ENCODE measurements around the gene IL17B. TPM values are rescaled to one million over a fixed set of nuclear protein-coding genes. Genes with fewer than 3 reads are reported as not detected.

IL17B gene
- total and polyA plus RNA-seq, 2 of the 13 experiments (the other 11 are each of a cell fraction or from before 2014, with no cell fraction given), result 0.29 to 2.6 TPM

GRCh38 chr5:149357370-149358293 lies 21.5 kb downstream of the IL17B start, which contains the start of gene PCYOX1L (continued):
- TF ChIP-seq GABPA (IDR thresholded peaks at IDR 0.05; ENCODE audit: low read depth, low read length) (no peak), GABPA (CRISPR knock-in tag; IDR thresholded peaks at IDR 0.05; ENCODE audit: low read depth) (peak; percentile 32; the same call in 1 of the 2 replicates), RARA (CRISPR knock-in tag; IDR thresholded peaks at IDR 0.05) (no peak), SIN3B (IDR thresholded peaks at IDR 0.05; ENCODE audit: low read length) (no peak), ZNF251 (CRISPR knock-in tag; IDR thresholded peaks at IDR 0.05) (no peak), TBX3 (IDR thresholded peaks at IDR 0.05; ENCODE audit: borderline replicate concordance) (no peak), ZNF552 (CRISPR knock-in tag; IDR thresholded peaks at IDR 0.05; ENCODE audit: borderline replicate concordance) (no peak), KDM3A (CRISPR knock-in tag; IDR thresholded peaks at IDR 0.05; ENCODE audit: low read depth) (no peak), RBM22 (optimal IDR thresholded peaks at IDR 0.05; ENCODE audit: low read length) (no peak), ZKSCAN8 (CRISPR knock-in tag; IDR thresholded peaks at IDR 0.05; ENCODE audit: borderline replicate concordance) (no peak), FOXK2 (IDR thresholded peaks at IDR 0.05) (no peak), IRF2 (CRISPR knock-in tag; IDR thresholded peaks at IDR 0.05) (no peak), NFKBIZ (CRISPR knock-in tag; IDR thresholded peaks at IDR 0.05) (no peak), MZF1 (CRISPR knock-in tag; IDR thresholded peaks at IDR 0.05; ENCODE audit: borderline replicate concordance) (no peak), POLR2AphosphoS5 (IDR thresholded peaks at IDR 0.05; ENCODE audit: low read depth, low read length) (no peak; the same call in 1 of the 2 replicates), JUNB (CRISPR knock-in tag; IDR thresholded peaks at IDR 0.05; ENCODE audit: borderline replicate concordance) (no peak), KDM6A (CRISPR knock-in tag; IDR thresholded peaks at IDR 0.05; ENCODE audit: low read depth) (no peak), EED (CRISPR knock-in tag; IDR thresholded peaks at IDR 0.05) (peak; percentile 66; the same call in 1 of the 2 replicates)
- TF ChIP-seq, protein P1, sequence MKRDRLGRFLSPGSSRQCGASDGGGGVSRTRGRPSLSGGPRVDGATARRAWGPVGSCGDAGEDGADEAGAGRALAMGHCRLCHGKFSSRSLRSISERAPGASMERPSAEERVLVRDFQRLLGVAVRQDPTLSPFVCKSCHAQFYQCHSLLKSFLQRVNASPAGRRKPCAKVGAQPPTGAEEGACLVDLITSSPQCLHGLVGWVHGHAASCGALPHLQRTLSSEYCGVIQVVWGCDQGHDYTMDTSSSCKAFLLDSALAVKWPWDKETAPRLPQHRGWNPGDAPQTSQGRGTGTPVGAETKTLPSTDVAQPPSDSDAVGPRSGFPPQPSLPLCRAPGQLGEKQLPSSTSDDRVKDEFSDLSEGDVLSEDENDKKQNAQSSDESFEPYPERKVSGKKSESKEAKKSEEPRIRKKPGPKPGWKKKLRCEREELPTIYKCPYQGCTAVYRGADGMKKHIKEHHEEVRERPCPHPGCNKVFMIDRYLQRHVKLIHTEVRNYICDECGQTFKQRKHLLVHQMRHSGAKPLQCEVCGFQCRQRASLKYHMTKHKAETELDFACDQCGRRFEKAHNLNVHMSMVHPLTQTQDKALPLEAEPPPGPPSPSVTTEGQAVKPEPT (CRISPR knock-in tag; IDR thresholded peaks at IDR 0.05; ENCODE audit: low read depth), result no peak
- TF ChIP-seq, protein P2, sequence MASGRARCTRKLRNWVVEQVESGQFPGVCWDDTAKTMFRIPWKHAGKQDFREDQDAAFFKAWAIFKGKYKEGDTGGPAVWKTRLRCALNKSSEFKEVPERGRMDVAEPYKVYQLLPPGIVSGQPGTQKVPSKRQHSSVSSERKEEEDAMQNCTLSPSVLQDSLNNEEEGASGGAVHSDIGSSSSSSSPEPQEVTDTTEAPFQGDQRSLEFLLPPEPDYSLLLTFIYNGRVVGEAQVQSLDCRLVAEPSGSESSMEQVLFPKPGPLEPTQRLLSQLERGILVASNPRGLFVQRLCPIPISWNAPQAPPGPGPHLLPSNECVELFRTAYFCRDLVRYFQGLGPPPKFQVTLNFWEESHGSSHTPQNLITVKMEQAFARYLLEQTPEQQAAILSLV (CRISPR knock-in tag; IDR thresholded peaks at IDR 0.05; ENCODE audit: borderline replicate concordance), result peak; percentile 53; the same call in 1 of the 2 replicates
- TF ChIP-seq, protein P3, sequence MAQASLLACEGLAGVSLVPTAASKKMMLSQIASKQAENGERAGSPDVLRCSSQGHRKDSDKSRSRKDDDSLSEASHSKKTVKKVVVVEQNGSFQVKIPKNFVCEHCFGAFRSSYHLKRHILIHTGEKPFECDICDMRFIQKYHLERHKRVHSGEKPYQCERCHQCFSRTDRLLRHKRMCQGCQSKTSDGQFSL (CRISPR knock-in tag; IDR thresholded peaks at IDR 0.05), result no peak
- TF ChIP-seq, protein P4, sequence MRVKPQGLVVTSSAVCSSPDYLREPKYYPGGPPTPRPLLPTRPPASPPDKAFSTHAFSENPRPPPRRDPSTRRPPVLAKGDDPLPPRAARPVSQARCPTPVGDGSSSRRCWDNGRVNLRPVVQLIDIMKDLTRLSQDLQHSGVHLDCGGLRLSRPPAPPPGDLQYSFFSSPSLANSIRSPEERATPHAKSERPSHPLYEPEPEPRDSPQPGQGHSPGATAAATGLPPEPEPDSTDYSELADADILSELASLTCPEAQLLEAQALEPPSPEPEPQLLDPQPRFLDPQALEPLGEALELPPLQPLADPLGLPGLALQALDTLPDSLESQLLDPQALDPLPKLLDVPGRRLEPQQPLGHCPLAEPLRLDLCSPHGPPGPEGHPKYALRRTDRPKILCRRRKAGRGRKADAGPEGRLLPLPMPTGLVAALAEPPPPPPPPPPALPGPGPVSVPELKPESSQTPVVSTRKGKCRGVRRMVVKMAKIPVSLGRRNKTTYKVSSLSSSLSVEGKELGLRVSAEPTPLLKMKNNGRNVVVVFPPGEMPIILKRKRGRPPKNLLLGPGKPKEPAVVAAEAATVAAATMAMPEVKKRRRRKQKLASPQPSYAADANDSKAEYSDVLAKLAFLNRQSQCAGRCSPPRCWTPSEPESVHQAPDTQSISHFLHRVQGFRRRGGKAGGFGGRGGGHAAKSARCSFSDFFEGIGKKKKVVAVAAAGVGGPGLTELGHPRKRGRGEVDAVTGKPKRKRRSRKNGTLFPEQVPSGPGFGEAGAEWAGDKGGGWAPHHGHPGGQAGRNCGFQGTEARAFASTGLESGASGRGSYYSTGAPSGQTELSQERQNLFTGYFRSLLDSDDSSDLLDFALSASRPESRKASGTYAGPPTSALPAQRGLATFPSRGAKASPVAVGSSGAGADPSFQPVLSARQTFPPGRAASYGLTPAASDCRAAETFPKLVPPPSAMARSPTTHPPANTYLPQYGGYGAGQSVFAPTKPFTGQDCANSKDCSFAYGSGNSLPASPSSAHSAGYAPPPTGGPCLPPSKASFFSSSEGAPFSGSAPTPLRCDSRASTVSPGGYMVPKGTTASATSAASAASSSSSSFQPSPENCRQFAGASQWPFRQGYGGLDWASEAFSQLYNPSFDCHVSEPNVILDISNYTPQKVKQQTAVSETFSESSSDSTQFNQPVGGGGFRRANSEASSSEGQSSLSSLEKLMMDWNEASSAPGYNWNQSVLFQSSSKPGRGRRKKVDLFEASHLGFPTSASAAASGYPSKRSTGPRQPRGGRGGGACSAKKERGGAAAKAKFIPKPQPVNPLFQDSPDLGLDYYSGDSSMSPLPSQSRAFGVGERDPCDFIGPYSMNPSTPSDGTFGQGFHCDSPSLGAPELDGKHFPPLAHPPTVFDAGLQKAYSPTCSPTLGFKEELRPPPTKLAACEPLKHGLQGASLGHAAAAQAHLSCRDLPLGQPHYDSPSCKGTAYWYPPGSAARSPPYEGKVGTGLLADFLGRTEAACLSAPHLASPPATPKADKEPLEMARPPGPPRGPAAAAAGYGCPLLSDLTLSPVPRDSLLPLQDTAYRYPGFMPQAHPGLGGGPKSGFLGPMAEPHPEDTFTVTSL (CRISPR knock-in tag; IDR thresholded peaks at IDR 0.05; ENCODE audit: borderline replicate concordance), result no peak
